GM10266 (cell line): Measurements from ENCODE around the gene CKM.

Experiments
- DNase-seq: peaks from one replicate; pipeline ENCODE4 v3.0.0; 2012; ENCODE audit errors: extremely low spot score
- TF ChIP-seq, protein P1 (sequence below): IDR thresholded peaks from 2 replicates; pipeline ENCODE4 v1.5.1; 2012; ENCODE audit warnings: mild to moderate bottlenecking, low read depth; ENCODE audit not compliant: control insufficient read depth, insufficient read depth; ENCODE audit errors: missing control alignments

Gene CKM

GRCh38 chr19:45331411-45331810 lies 8.7 kb upstream of the CKM start:
- no peak for DNase-seq
- TF ChIP-seq, protein P1, sequence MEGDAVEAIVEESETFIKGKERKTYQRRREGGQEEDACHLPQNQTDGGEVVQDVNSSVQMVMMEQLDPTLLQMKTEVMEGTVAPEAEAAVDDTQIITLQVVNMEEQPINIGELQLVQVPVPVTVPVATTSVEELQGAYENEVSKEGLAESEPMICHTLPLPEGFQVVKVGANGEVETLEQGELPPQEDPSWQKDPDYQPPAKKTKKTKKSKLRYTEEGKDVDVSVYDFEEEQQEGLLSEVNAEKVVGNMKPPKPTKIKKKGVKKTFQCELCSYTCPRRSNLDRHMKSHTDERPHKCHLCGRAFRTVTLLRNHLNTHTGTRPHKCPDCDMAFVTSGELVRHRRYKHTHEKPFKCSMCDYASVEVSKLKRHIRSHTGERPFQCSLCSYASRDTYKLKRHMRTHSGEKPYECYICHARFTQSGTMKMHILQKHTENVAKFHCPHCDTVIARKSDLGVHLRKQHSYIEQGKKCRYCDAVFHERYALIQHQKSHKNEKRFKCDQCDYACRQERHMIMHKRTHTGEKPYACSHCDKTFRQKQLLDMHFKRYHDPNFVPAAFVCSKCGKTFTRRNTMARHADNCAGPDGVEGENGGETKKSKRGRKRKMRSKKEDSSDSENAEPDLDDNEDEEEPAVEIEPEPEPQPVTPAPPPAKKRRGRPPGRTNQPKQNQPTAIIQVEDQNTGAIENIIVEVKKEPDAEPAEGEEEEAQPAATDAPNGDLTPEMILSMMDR = no peak

- TF ChIP-seq, protein P1 = no peak
- no peak for DNase-seq
Measured at GRCh38 chr19:45327404-45328143, 4.9 kb upstream of the CKM start.

GRCh38 chr19:45324349-45324907 lies 1.8 kb upstream of the CKM start:
- TF ChIP-seq, protein P1 = no peak

GRCh38 chr19:45323671-45324081 lies 1.0 kb upstream of the CKM start:
- TF ChIP-seq, protein P1 = no peak
- no peak for DNase-seq

More at GRCh38 chr19:45324349-45324907, 1.8 kb upstream of the CKM start:
- DNase-seq = no peak

DNA sequence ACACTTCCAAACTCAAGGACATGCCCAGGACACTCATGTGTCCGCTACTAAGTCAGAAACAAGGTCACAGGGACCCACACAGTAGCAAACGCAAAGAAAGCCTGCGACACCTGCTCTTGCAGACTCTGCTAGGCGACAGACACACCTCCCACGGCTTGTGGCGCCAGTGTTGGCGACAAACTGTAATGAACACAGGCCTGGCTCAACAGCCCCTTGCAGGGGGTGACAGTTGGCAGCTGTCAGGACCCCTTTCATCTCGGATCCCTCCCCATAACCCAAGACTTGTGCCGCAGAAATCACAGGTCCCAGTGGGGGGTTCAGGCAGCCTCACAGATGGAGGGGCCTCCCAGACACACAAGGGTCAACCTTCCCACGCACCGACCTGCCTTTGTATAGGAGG lies 364 bp downstream of the CKM start:
- no peak for DNase-seq
- TF ChIP-seq, protein P1 = no peak

DNA sequence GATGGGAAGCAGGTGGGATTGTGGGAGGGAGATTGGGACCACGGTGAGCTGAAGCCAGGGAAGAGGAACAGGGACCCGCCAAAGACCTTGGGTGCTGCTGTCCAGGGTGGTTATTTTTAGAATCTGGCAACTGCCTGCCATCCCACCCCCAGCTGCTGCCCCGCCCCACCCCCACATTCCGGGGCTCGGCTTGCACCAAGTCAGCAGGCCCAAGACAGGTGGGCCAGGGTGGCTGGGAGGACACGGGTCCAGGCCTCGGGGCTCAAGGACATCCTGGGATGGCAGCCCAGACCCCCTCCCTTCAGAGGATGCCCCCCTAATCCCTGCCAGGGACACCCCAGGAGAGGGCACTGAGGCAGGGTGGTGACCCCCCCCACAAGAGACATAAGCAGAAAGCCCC lies 827 bp downstream of the CKM start:
- TF ChIP-seq, protein P1 = no peak
- no peak for DNase-seq

DNA sequence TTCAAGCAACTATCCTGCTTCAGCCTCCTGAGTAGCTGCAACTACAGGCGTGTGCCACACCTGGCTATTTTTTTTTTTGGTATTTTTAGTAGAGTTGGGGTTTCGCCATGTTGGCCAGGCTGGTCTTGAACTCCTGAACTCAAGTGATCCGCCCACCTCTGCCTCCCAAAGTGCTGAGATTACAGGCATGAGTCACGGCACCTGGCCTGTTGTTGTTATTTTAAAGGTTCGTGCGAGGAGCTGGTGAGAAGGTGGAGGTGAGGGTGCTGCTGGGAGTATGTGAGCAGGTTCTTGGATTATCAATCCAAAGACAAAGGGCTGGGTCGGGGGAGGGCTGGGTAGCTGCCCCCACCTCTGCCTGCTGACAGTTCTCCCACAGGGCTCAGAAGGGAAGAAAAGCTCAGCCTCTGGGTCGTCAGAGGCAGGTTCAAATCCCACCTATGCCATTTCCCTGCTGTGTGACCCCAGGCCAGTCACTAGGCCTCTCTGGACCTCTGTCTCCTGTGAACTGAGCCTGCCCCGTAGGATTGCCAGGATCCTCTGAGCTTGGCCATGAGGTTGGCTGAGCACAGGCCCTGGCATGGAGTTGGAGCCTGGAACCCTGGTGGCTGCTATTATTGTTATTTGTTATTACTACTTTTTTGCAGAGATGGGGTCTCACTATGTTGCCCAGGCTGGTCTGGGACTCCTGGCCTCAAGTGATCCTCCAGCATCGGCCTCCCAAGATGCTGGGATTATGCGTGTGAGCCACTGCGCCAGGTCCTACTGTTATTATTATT lies 1.5 kb downstream of the CKM start:
- no peak for DNase-seq

More for the DNA sequence above, 1.5 kb downstream of the CKM start:
- TF ChIP-seq, protein P1 = no peak
